Ovary (tissue), 3 donors: ENCODE results near the gene FXYD1.

Source experiments
- CTCF ChIP-seq, 3 donors: fragments of 450-650 bp in 2 of 3; fragments of 200-600 bp in 1 of 3; IDR thresholded peaks; one replicate each; pipeline versions ENCODE4 v1.5.1 to v1.8.0; 2016 to 2022; ENCODE audit warnings: antibody characterized with exemption in 3 of 3, mild to moderate bottlenecking in 1 of 3
- POLR2A ChIP-seq: fragments of 450-650 bp; IDR thresholded peaks from one replicate; pipeline ENCODE4 v1.6.1; 2017; ENCODE audit warnings: antibody characterized with exemption, mild to moderate bottlenecking, moderate library complexity
- donor health status: DM: no; HTN: no; CAD: no.

GRCh38 chr19:35094656-35095055 is 44.0 kb upstream of the FXYD1 start:
- TF ChIP-seq CTCF (IDR thresholded peaks at IDR 0.05), result no peak
- no peak for TF ChIP-seq POLR2A
